ENCODE results near the gene PARD3.

The PARD3 gene

DNA sequence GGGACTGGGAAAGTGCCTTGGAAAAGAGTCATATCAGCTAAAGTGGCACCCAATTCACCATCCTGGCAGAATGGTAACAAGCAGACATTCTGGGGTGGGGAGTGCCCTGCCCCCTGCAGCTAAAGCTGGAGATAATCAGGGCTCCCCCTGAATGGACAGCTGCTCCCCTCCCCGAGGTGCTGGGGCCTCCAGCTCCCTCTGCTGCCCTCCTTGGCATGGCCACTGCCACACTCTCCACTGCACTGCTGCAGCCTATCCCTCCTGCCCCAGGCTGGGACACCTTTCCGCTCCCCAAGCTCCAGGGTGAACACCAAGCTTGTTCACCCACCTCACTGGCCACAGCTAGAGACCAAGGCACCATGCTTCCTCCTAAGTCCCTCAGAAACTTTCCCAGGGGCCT is 9.8 kb upstream of the PARD3 start:
- Histone ChIP-seq H3K4me3 (ENCODE audit: extremely low read depth, insufficient read depth, low read length, poor library complexity, severe bottlenecking) (no peak overlapping the region), H3K36me3 (ENCODE audit: control insufficient read depth, insufficient read depth, low read length) (no peaks in the 10 kb centered on the region), H3K9me3 (ENCODE audit: control insufficient read depth, low read length) (no peaks in the 10 kb centered on the region), H3K4me1 (ENCODE audit: control insufficient read depth, insufficient read depth, low read length, poor library complexity, severe bottlenecking) (peaks cover 6% of the 10 kb centered on the region), H3K27ac (ENCODE audit: low read depth, low read length, severe bottlenecking) (no peak overlapping the region)
- WGBS, 2 experiments (ENCODE audit: insufficient coverage in 2 of 2) = 54 to 67% methylated on average over 2 of the region's 2 CpGs

DNA sequence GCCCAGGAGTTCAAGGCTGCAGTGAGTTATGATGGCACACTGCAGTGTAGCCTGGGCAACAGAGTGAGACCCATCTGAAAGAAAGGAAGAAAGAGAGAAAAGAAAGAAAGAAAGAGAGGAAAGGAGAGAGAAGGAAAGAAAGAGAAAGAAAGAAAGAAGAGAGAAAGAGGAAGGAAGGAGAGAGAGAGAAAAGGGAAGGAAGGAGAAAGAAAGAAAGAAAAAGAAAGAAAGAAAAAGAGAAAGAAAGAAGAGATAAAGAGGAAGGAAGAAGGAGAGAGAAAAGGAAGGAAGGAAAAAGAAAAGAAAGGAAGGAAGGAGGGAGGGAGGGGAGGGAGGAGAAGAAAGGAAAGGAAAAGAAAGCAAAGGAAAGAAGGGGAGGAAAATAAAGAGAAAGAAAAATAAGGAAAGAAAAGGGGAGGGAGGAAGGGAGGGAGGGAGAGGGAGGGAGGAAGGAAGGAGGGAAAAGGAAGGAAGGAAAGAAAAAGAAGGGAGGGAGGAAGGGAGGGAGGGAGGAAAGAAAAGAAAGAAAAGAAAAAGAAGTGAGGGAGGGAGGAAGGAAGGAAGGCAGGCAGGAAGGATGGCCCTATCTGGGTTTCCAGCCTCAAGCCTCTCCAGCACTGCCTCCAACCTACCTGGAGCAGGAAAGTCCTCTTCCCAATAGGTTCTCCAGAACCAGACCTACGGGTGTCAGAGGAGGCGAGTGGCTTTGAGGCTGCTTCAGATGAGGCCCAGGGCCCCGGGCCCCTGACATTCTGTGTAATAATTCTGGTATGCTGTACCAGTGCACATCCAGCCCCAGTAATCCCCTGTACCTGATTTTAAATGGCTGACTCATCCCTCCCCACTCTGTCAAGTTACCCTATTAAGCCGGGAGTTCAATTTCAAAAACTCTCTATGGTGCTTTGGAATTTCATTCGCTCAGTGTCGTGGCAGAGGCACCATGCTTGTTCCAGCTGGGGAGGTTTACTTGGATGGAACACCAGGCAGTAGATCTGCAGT is 6.8 kb upstream of the PARD3 start:
- Histone ChIP-seq H3K4me3 (ENCODE audit: extremely low read depth, insufficient read depth, low read length, poor library complexity, severe bottlenecking) (no peak overlapping the region), H3K9me3 (ENCODE audit: control insufficient read depth, low read length) (no peaks in the 10 kb centered on the region), H3K36me3 (ENCODE audit: control insufficient read depth, insufficient read depth, low read length) (no peaks in the 10 kb centered on the region), H3K4me1 (ENCODE audit: control insufficient read depth, insufficient read depth, low read length, poor library complexity, severe bottlenecking) (peaks cover 6% of the 10 kb centered on the region), H3K27ac (ENCODE audit: low read depth, low read length, severe bottlenecking) (no peak overlapping the region)
- WGBS, 2 experiments (ENCODE audit: insufficient coverage in 2 of 2) = 79% methylated on average over 6 of the region's 6 CpGs; no CpG with 5 or more reads in 1 of the 2 experiments

DNA sequence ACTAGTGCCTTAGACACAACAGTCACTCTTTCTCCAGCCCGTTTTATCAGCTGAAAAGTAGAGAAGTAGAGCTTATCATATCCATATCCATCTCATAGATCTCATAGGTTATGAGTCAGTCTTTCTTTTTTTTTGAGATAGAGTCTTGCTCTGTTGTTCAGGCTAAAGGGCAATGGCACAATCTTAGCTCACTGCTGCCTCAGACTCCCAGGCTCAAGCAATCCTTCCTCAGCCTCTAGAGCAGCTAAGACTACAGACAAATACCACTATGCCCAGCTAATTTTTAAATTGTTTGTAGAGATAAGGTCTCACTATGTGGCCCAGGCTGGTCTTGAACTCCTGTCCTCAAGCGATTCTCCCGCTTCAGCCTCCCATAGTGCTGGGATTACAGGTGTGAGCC is 2.5 kb upstream of the PARD3 start:
- Histone ChIP-seq H3K36me3 (ENCODE audit: control insufficient read depth, insufficient read depth, low read length) (no peaks in the 10 kb centered on the region), H3K4me1 (ENCODE audit: control insufficient read depth, insufficient read depth, low read length, poor library complexity, severe bottlenecking) (peaks cover 18% of the 10 kb centered on the region), H3K9me3 (ENCODE audit: control insufficient read depth, low read length) (no peaks in the 10 kb centered on the region), H3K27ac (ENCODE audit: low read depth, low read length, severe bottlenecking) (no peak overlapping the region), H3K4me3 (ENCODE audit: extremely low read depth, insufficient read depth, low read length, poor library complexity, severe bottlenecking) (no peak overlapping the region)
- WGBS, 2 experiments (ENCODE audit: insufficient coverage in 2 of 2) = 93 to 96% methylated on average over 3 of the region's 3 CpGs

DNA sequence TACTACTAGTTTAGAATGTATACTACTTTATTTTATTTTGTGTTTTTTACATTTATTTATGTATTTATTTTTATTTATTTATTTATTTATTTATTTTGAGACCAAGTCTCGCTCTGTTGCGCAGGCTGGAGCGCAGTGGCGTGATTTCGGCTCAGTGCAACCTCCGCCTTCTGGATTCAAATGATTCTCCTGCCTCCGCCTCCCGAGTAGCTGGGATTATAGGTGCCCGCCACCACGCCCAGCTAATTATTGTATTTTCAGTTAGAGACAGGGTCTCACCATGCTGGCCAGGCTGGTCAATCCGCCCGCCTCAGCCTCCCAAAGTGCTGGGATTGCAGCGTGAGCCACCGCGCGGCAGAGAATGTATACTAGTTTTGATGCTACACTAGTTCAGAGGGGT is 2.0 kb upstream of the PARD3 start:
- H3K27ac ChIP-seq (ENCODE audit: low read depth, low read length, severe bottlenecking) = no peak overlapping the region
- H3K9me3 ChIP-seq (ENCODE audit: control insufficient read depth, low read length) = no peaks in the 10 kb centered on the region
- H3K4me1 ChIP-seq (ENCODE audit: control insufficient read depth, insufficient read depth, low read length, poor library complexity, severe bottlenecking) = peaks cover 19% of the 10 kb centered on the region
- 89 to 95% methylated on average over 13 to 14 of the region's 16 CpGs for WGBS, 2 experiments (ENCODE audit: insufficient coverage in 2 of 2)
- no peak overlapping the region for H3K4me3 ChIP-seq (ENCODE audit: extremely low read depth, insufficient read depth, low read length, poor library complexity, severe bottlenecking)
- no peaks in the 10 kb centered on the region for H3K36me3 ChIP-seq (ENCODE audit: control insufficient read depth, insufficient read depth, low read length)

DNA sequence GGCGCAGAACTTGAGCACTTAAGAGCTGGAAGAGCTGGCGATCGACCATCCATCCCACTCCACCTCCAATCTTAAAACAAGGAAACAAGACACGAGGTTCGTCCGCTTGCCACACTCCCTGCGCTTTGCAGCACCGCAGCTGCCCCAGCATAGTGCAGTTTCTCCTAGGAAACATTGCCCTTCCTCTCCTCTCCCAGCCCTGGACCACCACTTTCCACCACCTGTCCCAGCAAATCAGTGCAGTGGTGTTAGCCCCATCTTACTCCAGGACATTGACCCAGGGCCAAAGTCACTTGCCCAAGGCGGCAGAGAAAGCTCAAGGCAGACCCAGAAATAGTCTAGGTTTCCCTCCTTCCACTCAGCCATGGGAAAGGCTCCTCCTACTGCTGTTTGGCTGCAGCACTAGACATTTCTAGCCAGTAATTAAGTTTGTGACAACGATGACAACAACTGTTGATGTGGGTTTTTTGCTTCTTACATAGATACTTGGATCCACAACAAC is 1.5 kb upstream of the PARD3 start:
- 12 to 18% methylated on average over 7 to 8 of the region's 10 CpGs for WGBS, 2 experiments (ENCODE audit: insufficient coverage in 2 of 2)
- Histone ChIP-seq H3K4me3 (ENCODE audit: extremely low read depth, insufficient read depth, low read length, poor library complexity, severe bottlenecking) (peak overlapping the region; percentile 50), H3K36me3 (ENCODE audit: control insufficient read depth, insufficient read depth, low read length) (no peaks in the 10 kb centered on the region), H3K4me1 (ENCODE audit: control insufficient read depth, insufficient read depth, low read length, poor library complexity, severe bottlenecking) (peaks cover 21% of the 10 kb centered on the region), H3K27ac (ENCODE audit: low read depth, low read length, severe bottlenecking) (no peak overlapping the region), H3K9me3 (ENCODE audit: control insufficient read depth, low read length) (no peaks in the 10 kb centered on the region)

DNA sequence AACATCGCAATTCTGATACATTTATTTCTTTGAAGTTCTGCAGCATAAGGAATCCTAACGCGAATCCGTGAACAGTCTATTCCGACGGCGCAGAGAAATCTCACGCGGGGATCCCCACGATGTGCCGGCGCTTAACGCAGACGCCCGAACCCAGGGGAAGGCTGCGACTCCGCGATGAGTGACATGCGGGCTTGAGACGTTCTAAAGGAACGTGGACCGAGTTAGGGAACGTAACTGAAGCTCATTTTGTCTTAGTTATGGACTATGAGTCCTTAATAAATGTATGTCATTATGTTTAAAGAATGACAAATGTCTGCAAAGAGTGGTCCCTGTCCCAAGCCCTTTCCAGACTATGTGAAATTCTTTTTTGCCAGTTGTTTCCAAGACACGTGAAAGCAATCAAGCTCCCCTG is 995 bp upstream of the PARD3 start:
- WGBS, 2 experiments (ENCODE audit: insufficient coverage in 2 of 2) = 0 to 3% methylated on average over 23 to 24 of the region's 24 CpGs
- H3K36me3 ChIP-seq (ENCODE audit: control insufficient read depth, insufficient read depth, low read length) = no peaks in the 10 kb centered on the region
- no peak overlapping the region for H3K27ac ChIP-seq (ENCODE audit: low read depth, low read length, severe bottlenecking)
- no peaks in the 10 kb centered on the region for H3K9me3 ChIP-seq (ENCODE audit: control insufficient read depth, low read length)
- peaks cover 21% of the 10 kb centered on the region for H3K4me1 ChIP-seq (ENCODE audit: control insufficient read depth, insufficient read depth, low read length, poor library complexity, severe bottlenecking)
- peak overlapping the region; percentile 50 for H3K4me3 ChIP-seq (ENCODE audit: extremely low read depth, insufficient read depth, low read length, poor library complexity, severe bottlenecking)

DNA sequence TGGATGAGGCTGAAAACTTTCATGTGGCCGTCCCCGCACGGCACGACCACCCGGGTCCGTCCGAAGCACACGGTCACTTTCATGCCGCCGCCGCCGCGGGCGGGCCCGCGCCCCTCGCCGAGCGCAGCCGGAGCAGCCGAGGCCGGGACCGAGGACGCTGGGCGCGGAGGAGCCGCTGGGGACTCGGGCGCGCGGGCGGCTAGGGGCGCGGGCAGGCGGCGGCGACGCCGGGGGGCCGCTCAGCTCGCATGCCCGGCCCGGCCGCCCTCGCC is 247 bp downstream of the PARD3 start:
- H3K36me3 ChIP-seq (ENCODE audit: control insufficient read depth, insufficient read depth, low read length) = no peaks in the 10 kb centered on the region
- no peaks in the 10 kb centered on the region for H3K9me3 ChIP-seq (ENCODE audit: control insufficient read depth, low read length)
- peaks cover 27% of the 10 kb centered on the region for H3K4me1 ChIP-seq (ENCODE audit: control insufficient read depth, insufficient read depth, low read length, poor library complexity, severe bottlenecking)
- 1 to 2% methylated on average over 7 to 35 of the region's 45 CpGs for WGBS, 2 experiments (ENCODE audit: insufficient coverage in 2 of 2)
- peak overlapping the region; percentile 91 for H3K4me3 ChIP-seq (ENCODE audit: extremely low read depth, insufficient read depth, low read length, poor library complexity, severe bottlenecking)
- peak overlapping the region; percentile 88 for H3K27ac ChIP-seq (ENCODE audit: low read depth, low read length, severe bottlenecking)

DNA sequence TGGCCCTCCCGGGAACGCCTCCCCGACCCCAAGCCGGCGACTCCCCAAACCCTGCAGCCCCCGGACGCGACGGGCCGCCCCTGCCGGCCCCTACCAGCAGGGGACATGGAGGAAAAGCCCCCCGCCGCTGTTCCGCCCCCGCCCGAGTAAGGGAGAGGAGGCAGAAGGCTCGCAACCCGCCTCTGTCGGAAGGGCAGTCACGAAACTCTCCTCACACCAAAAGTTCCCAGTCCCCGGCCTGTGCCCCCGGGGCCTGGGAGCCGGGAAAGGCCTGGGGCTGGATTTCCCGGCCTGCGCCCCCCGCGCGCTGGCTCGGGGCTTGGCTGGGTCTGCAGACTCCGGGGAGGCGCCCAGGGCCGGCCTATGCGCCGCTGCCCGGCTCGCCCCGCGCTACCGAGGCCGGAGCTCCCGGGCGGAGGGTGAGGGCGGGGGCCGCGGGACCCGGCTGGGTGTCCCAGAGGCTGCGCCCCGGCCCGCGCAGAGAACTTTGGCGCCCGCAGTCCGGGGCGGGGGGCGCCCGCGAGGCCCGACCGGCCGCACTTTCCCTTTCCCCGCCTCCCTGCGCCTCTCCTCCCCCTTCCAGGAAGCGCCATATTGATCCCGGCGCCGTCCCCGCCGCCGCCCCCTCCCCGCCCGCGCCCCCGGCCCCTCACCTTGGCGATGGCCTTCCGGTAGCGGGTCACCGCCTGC is 728 bp downstream of the PARD3 start:
- Histone ChIP-seq H3K4me1 (ENCODE audit: control insufficient read depth, insufficient read depth, low read length, poor library complexity, severe bottlenecking) (peaks cover 28% of the 10 kb centered on the region), H3K27ac (ENCODE audit: low read depth, low read length, severe bottlenecking) (peak overlapping the region; percentile 88), H3K36me3 (ENCODE audit: control insufficient read depth, insufficient read depth, low read length) (no peaks in the 10 kb centered on the region), H3K9me3 (ENCODE audit: control insufficient read depth, low read length) (no peaks in the 10 kb centered on the region), H3K4me3 (ENCODE audit: extremely low read depth, insufficient read depth, low read length, poor library complexity, severe bottlenecking) (peak overlapping the region; percentile 91)
- 0 to 1% methylated on average over 34 to 62 of the region's 77 CpGs for WGBS, 2 experiments (ENCODE audit: insufficient coverage in 2 of 2)

DNA sequence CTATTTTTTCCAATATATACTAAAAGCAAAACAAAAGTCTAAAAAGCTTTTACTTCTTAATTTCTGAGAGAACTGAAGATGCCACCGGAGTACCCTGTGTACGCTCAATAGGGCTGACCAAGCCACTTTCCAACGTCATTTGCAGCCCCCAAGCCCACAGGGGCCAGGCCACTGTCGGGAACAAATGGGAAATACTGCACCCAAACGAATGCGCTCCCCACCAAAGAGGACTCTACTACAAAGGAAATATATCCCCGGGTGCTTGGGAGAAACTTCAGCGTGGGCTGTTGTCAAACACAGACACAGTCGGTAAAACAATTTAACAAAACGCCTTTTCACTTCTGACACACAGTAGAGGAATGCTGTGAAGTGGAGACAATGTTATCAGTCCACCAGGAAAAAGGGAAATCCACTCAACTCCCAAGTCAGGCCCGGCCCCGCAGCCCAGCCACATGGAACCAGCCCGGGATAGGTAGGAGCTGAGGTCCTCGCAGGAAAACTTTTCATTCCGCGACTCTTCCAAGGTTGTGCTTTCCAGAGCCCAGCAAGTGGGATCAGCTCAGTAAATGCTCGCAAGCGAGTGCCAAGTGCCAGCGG is 1.4 kb downstream of the PARD3 start:
- peaks cover 34% of the 10 kb centered on the region for H3K4me1 ChIP-seq (ENCODE audit: control insufficient read depth, insufficient read depth, low read length, poor library complexity, severe bottlenecking)
- H3K36me3 ChIP-seq (ENCODE audit: control insufficient read depth, insufficient read depth, low read length) = no peaks in the 10 kb centered on the region
- 3 to 5% methylated on average over 11 to 15 of the region's 19 CpGs for WGBS, 2 experiments (ENCODE audit: insufficient coverage in 2 of 2)
- H3K9me3 ChIP-seq (ENCODE audit: control insufficient read depth, low read length) = no peaks in the 10 kb centered on the region
- H3K4me3 ChIP-seq (ENCODE audit: extremely low read depth, insufficient read depth, low read length, poor library complexity, severe bottlenecking) = peak overlapping the region; percentile 91
- peak overlapping the region; percentile 88 for H3K27ac ChIP-seq (ENCODE audit: low read depth, low read length, severe bottlenecking)

DNA sequence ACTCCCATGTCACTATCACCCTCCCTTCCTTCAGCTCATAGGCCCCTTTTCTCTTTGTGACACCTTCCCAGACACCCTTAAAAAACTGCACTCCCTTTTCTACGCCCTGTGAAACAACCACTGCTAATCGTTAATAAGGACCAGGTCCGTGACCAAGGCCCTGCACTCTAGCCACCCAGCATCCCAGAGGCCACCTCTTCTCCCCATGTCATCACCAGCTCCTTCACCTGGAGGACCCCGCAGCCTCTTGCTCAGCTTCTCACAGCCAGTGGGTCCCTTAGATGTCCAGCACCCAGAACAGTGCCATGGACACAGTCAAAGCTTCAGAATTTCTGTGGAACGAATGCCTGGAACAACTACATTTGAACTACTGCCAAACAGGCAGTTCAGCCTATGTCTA is 2.3 kb downstream of the PARD3 start:
- Histone ChIP-seq H3K4me3 (ENCODE audit: extremely low read depth, insufficient read depth, low read length, poor library complexity, severe bottlenecking) (peak overlapping the region; percentile 91), H3K36me3 (ENCODE audit: control insufficient read depth, insufficient read depth, low read length) (no peaks in the 10 kb centered on the region), H3K9me3 (ENCODE audit: control insufficient read depth, low read length) (no peaks in the 10 kb centered on the region), H3K4me1 (ENCODE audit: control insufficient read depth, insufficient read depth, low read length, poor library complexity, severe bottlenecking) (peaks cover 35% of the 10 kb centered on the region), H3K27ac (ENCODE audit: low read depth, low read length, severe bottlenecking) (no peak overlapping the region)
- 88 to 93% methylated on average over 4 to 5 of the region's 5 CpGs for WGBS, 2 experiments (ENCODE audit: insufficient coverage in 2 of 2)
